ENCODE measurements around the gene PPP1R7.

PPP1R7 gene

GRCh38 chr2:241201445-241202267 is 51.4 kb downstream of the PPP1R7 start:
- no peaks in the 10 kb centered on the region for H3K27me3 ChIP-seq (replicated peaks; ENCODE audit: control insufficient read depth, insufficient read depth, low read length)
- TF ChIP-seq CTCF (IDR thresholded peaks at IDR 0.05; ENCODE audit: insufficient read depth, low read length, poor library complexity, severe bottlenecking) = no peak
- no peak overlapping the region for H3K4me3 ChIP-seq (replicated peaks; ENCODE audit: low read depth, low read length)
- no peaks in the 10 kb centered on the region for H3K36me3 ChIP-seq (ENCODE audit: control insufficient read depth, insufficient read depth, low read length)
- DNase-seq (ENCODE audit: extremely low read depth, insufficient read length) = no peak

- Histone ChIP-seq H3K4me3 (replicated peaks; ENCODE audit: low read depth, low read length) (no peak overlapping the region), H3K27me3 (replicated peaks; ENCODE audit: control insufficient read depth, insufficient read depth, low read length) (no peaks in the 10 kb centered on the region), H3K36me3 (ENCODE audit: control insufficient read depth, insufficient read depth, low read length) (no peaks in the 10 kb centered on the region)
- no peak for TF ChIP-seq CTCF (IDR thresholded peaks at IDR 0.05; ENCODE audit: insufficient read depth, low read length, poor library complexity, severe bottlenecking)
- no peak for DNase-seq (ENCODE audit: extremely low read depth, insufficient read length)
These were observed 52.0 kb downstream of the PPP1R7 start for GRCh38 chr2:241202268-241202585.

- no peak overlapping the region for H3K4me3 ChIP-seq (replicated peaks; ENCODE audit: low read depth, low read length)
- TF ChIP-seq CTCF (IDR thresholded peaks at IDR 0.05; ENCODE audit: insufficient read depth, low read length, poor library complexity, severe bottlenecking) = no peak
- DNase-seq (ENCODE audit: extremely low read depth, insufficient read length) = no peak
- no peaks in the 10 kb centered on the region for H3K27me3 ChIP-seq (replicated peaks; ENCODE audit: control insufficient read depth, insufficient read depth, low read length)
- H3K36me3 ChIP-seq (ENCODE audit: control insufficient read depth, insufficient read depth, low read length) = no peaks in the 10 kb centered on the region
These were observed 52.4 kb downstream of the PPP1R7 start for GRCh38 chr2:241202681-241203080.

GRCh38 chr2:241203218-241204009 is 53.1 kb downstream of the PPP1R7 start:
- Histone ChIP-seq H3K4me3 (replicated peaks; ENCODE audit: low read depth, low read length) (no peak overlapping the region), H3K36me3 (ENCODE audit: control insufficient read depth, insufficient read depth, low read length) (no peaks in the 10 kb centered on the region), H3K27me3 (replicated peaks; ENCODE audit: control insufficient read depth, insufficient read depth, low read length) (no peaks in the 10 kb centered on the region)
- no peak for DNase-seq (ENCODE audit: extremely low read depth, insufficient read length)
- no peak for TF ChIP-seq CTCF (IDR thresholded peaks at IDR 0.05; ENCODE audit: insufficient read depth, low read length, poor library complexity, severe bottlenecking)

- no peak for TF ChIP-seq CTCF (IDR thresholded peaks at IDR 0.05; ENCODE audit: insufficient read depth, low read length, poor library complexity, severe bottlenecking)
- H3K27me3 ChIP-seq (replicated peaks; ENCODE audit: control insufficient read depth, insufficient read depth, low read length) = no peaks in the 10 kb centered on the region
- no peak for DNase-seq (ENCODE audit: extremely low read depth, insufficient read length)
- no peak overlapping the region for H3K4me3 ChIP-seq (replicated peaks; ENCODE audit: low read depth, low read length)
- H3K36me3 ChIP-seq (ENCODE audit: control insufficient read depth, insufficient read depth, low read length) = no peaks in the 10 kb centered on the region
These were observed 53.7 kb downstream of the PPP1R7 start for GRCh38 chr2:241204010-241204384.
